ENCODE results near the gene UBE2L3.
"Not testable (repeated sequence)": the region's sequence is repeated elsewhere in the genome, so short reads cannot be mapped to it uniquely, and the experiment has no call there.

GRCh38 chr22:21544432-21545322 lies 22.8 kb upstream of the UBE2L3 start:
- TF ChIP-seq EP300, POLR2A, CTCF (IDR thresholded peaks at IDR 0.05): not testable (repeated sequence)

Measured in sigmoid colon (tissue), 4 donors.